CD4-positive, alpha-beta T cell treated with Interleukin-17A for 4 hours (primary cell): ENCODE results near the gene CASP8.
"Not testable (repeated sequence)": the region's sequence is repeated elsewhere in the genome, so short reads cannot be mapped to it uniquely, and the experiment has no call there.

Experiments
- DNase-seq: peaks from one replicate; pipeline ENCODE4 v3.0.0-alpha.2; 2020; ENCODE audit warnings: mixed read lengths

CASP8 gene

GRCh38 chr2:201260302-201260800, at the start of gene CASP8:
Gene CASP8 (plus strand): TSS chr2:201260536. CDS start chr2:201266487, 5,951 bp downstream.
- DNase-seq, result peak; percentile 76

DNA sequence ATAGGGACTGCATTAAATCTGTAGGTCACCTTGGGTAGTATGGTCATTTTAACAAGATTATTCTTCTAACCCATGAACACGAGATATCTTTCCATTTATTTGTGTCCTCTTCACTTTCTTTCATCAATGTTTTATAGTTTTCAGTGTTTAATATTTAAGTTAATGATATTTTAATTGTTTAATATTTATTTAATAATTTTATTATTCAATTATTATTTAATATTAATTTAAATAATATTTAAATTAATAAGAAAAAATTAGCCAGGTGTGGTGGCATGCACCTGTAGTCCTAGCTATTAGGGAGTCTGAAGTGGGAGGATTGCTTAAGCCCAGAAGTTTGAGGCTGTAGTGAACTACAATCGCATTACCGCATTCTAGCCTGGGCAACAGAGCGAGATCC, 44.4 kb upstream of the CASP8 start:
- DNase-seq, result no peak

DNA sequence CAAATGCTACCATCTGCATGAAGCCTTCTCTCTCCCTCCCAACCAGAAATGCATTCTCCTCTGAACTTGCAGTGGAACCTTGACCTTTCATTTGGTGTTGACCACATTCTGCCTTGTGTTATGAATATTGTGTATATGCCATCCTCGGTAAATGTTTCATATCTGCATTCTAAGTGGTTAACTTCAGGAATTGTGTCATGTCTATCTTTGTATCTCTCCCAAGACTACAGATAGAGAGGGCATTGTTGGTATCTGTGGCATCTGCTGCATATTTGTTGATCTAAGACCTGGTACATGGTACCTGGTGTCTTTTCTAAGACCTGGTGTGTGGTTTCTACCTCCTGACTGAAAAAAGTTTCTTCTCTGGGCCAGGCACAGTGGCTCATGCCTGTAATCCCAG, 43.4 kb upstream of the CASP8 start:
- no peak for DNase-seq

DNA sequence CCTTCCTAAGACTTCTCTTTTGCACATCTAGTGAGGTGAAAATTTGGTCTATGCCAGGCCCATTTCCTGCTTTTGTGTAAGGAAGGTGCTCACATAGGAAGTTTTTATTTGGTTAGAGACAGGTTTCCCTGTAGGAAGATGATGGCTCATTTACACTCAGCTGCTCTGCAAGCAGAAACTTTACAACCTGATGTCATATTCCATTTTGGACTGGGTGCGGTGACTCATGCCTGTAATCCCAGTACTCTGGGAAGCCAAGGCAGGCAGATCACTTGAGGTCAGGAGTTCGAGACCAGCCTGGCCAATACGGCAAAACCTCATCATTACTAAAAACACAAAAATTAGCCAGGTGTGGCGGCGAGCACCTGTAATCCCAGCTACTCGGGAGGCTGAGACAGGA, 41.6 kb upstream of the CASP8 start:
- no peak for DNase-seq

GRCh38 chr2:201219328-201220096, 40.8 kb upstream of the CASP8 start:
- no peak for DNase-seq

DNA sequence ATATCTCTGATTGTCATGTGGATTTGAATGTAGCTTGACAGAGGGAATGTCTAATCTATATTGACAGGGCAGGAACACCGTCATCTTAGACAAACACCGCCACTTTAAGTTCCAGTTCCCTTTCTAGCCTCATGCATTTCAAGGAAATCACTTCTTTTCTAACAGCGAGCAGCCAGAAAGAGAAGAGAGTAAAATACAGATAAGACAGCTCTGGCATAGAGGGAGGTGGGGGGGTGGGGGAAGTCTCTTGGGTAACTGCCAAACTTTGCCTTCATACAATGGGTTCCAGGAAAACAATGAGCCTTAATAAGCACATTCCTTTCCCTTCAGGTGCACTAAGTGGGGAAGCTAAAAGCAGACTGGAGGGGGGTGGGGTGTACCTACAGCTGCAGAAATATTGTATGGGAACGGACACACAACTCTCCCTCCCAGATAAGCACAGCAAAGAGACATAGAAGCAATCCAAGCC, 40.2 kb upstream of the CASP8 start:
- peak; percentile 42 for DNase-seq

- DNase-seq, result no peak
These were observed 37.0 kb upstream of the CASP8 start for GRCh38 chr2:201223089-201224073.

GRCh38 chr2:201228271-201228911, 31.9 kb upstream of the CASP8 start:
- no peak for DNase-seq

- DNase-seq, result peak; percentile 37
These were observed 31.4 kb upstream of the CASP8 start for GRCh38 chr2:201228912-201229290.

- DNase-seq, result peak; percentile 96
These were observed 28.4 kb upstream of the CASP8 start for GRCh38 chr2:201231781-201232466.

DNA sequence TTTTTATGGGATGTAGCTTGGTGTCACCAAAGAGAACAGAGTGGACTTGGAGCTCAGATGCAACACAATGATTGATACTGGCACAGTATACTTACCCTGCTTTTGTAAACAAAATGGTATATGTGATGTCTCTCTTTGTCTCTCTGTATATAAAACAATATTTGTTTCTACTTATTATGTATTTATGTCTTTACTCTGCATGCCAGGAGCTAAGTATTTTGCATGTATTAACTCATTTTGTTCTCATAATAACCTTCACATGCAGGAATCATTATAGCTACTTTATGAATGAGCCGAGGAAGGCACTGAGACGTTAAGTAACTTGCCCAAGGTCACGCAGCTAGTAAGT, 27.9 kb upstream of the CASP8 start:
- no peak for DNase-seq

- DNase-seq, result peak; percentile 91
These were observed 27.0 kb upstream of the CASP8 start for GRCh38 chr2:201233192-201233811.

DNA sequence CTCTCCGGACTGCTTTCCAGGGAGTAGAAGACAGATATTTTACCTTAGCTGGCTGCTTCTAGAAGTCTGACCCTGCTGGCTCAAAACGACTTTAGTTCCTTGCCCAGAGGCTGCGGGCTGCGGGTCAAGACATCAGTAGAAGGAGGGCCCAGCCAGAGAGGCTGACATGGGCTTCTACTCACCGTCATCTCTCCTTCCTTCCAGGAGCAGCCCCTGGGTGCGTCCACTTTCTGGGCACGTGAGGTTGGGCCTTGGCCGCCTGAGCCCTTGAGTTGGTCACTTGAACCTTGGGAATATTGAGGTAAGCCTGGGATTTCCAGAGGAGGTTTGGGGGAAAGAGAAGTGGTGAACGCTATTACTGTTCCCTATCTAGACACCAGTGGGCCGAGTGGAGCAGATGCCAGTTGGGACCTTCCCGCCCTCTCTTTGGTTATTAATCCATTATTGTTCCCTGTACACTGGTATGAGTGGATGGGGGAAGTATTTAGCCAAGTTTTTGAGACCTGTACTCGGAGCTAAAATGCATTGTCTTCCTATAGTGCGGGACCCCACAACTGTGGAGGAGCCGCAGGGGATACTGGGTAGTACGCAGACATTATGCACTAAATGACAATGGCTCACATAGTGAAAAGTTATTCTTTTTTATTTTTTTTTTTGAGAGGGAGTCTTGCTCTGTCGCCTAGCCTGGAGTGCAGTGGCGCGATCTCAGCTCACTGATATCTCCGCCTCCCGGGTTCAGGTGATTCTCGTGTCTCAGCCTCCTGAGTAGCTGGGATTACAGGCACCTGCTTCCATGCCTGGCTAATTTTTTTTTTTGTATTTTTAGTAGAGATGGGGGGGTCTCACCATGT, 26.3 kb upstream of the CASP8 start:
- peak; percentile 29 for DNase-seq

DNA sequence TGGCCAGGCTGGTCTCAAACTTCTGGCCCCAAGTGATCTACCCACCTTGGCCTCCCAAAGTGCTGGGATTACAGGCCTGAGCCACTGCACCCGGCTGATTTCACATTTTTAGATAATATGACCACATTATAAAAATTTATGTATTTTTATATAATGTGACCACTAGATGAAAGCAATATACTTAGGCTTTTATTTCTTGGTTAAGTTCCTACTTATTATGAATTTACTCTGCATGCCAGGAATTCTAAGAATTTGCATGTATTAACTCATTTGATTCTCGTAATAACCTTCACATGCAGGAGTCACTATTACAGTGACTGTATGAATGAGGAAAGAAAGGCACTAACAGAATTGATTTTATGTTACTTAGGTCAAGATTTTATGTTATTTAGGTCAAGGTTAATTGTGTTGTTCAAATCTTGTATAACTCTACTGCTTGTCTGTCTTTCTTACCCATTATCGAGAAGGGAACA, 25.6 kb upstream of the CASP8 start:
- no peak for DNase-seq

DNA sequence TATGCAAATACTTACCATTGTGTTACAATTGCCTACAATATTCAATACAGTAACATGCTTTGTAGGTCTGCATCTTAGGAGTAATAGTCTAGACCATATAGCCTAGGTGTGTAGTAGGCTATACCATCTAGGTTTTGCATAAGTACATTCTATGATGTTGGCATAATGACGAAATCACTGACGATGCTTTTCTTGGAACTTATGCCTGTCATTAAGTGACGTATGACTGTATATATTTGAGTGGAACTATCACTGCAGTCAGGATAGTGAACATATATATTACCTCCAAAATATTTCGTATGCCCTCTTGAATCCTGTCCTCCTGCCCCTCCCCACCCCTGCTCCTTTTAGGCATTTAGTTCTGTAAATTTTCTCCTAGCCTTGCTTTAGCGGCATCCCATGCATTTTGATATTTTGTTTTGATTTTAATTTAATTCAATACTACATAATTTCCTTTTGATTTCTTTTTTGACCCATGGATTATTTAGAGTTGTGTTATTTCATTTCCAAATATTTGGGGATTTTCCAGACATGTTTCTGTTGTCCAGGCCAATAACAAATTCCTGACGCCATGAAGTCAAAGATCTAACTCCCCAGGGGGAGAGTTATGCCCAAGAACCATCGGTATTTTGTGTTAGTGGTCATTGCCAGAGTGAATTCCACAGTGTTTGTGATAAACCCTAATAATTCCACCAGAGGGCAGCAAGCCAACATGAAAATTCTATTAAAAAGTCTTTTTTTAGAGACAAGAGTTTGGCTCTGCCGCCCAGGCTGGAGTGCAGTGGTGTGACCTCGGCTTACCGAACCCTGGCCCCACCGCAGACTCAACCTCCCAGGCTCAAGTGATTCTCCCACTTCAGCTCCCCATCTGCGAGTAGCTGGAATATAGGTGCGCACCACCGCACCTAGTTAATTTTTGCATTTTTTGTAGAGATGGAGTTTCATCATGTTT, 24.2 kb upstream of the CASP8 start:
- peak; percentile 65 for DNase-seq

GRCh38 chr2:201237486-201238123, 22.7 kb upstream of the CASP8 start:
- no peak for DNase-seq

GRCh38 chr2:201239167-201239935, 21.0 kb upstream of the CASP8 start:
- not testable (repeated sequence) for DNase-seq

GRCh38 chr2:201242571-201243277, 17.6 kb upstream of the CASP8 start:
- DNase-seq, result no peak
